B cell (primary cell): Measurements from ENCODE around the gene EPHA2. TPM values are rescaled to one million over a fixed set of nuclear protein-coding genes. Genes with fewer than 3 reads are reported as not detected.

Experiments
- ATAC-seq: fragments of 200-7000 bp; cut with Tn5 transposase; one replicate; pipeline ENCODE4 v1.10.0; 2021; ENCODE audit warnings: low read depth, mild to moderate bottlenecking, moderate number of reproducible peaks, moderate library complexity
- CTCF ChIA-PET: fragments of 350-600 bp; sonication (Branson Sonifier 250); formaldehyde crosslinking; loops from one replicate; lab custom pipeline; 2021; ENCODE audit warnings: antibody characterized with exemption, inconsistent platforms; lab: Charles Lee
- POLR2A ChIA-PET: fragments of 350-600 bp; sonication (Branson Sonifier 250); formaldehyde crosslinking; loops from one replicate; lab custom pipeline; 2021; ENCODE audit warnings: antibody characterized with exemption; lab: Charles Lee
- DNase-seq: peaks from one replicate; pipeline ENCODE4 v3.0.0; 2013
- H2AFZ ChIP-seq: 2 replicates; pipeline ENCODE4 v1.6.1; 2012; ENCODE audit warnings: mild to moderate bottlenecking, low read depth, low read length; ENCODE audit not compliant: insufficient read depth, poor library complexity, severe bottlenecking
- H3K27ac ChIP-seq, 2 donors: 1 replicate in 1 of 2; 2 replicates in 1 of 2; pipeline ENCODE4 v1.5.1; 2012 to 2013; ENCODE audit warnings: low read length in 2 of 2, mild to moderate bottlenecking in 2 of 2, moderate library complexity in 1 of 2
- H3K27me3 ChIP-seq, 4 experiments: fragments of 200-600 bp in 1 of 4; sonication (generic) in 1 of 4; replicated peaks in 1 of 4; 1 replicate in 2 of 4; 2 replicates in 2 of 4; pipeline versions ENCODE4 v1.6.1 to v1.7.0; 2013 to 2016; ENCODE audit warnings: low read length in 3 of 4, mild to moderate bottlenecking in 2 of 4, mixed read lengths in 1 of 4, moderate library complexity in 1 of 4; ENCODE audit not compliant: insufficient read depth in 4 of 4, control insufficient read depth in 3 of 4; ENCODE audit errors: control extremely low read depth in 1 of 4
- H3K36me3 ChIP-seq, 2 experiments: replicated peaks in 1 of 2; 1 replicate in 1 of 2; 2 replicates in 1 of 2; pipeline versions ENCODE4 v1.6.1 to v1.7.1; 2013; ENCODE audit warnings: low read length in 1 of 2; ENCODE audit not compliant: insufficient read depth in 2 of 2, control insufficient read depth in 1 of 2; ENCODE audit errors: control extremely low read depth in 1 of 2, extremely low read depth in 1 of 2
- H3K4me1 ChIP-seq, 2 donors: fragments of 200-600 bp in 1 of 2; sonication (generic) in 1 of 2; 1 replicate in 1 of 2; 2 replicates in 1 of 2; pipeline versions ENCODE4 v1.5.1 to v1.6.1; 2013 to 2017; ENCODE audit warnings: low read length in 2 of 2; ENCODE audit not compliant: control insufficient read depth in 2 of 2, insufficient read depth in 2 of 2
- H3K4me2 ChIP-seq: replicated peaks from 2 replicates; pipeline ENCODE3; 2012; ENCODE audit warnings: mild to moderate bottlenecking, low read depth, low read length; ENCODE audit not compliant: poor library complexity, severe bottlenecking
- H3K4me3 ChIP-seq, 5 experiments: fragments of 200-600 bp in 1 of 5; sonication (generic) in 1 of 5; 1 replicate in 3 of 5; 2 replicates in 2 of 5; pipeline versions ENCODE4 v1.5.1 to v1.7.0; 2011 to 2016; ENCODE audit warnings: low read length in 4 of 5, mild to moderate bottlenecking in 4 of 5, low read depth in 2 of 5, control low read depth in 1 of 5, moderate library complexity in 1 of 5; ENCODE audit not compliant: insufficient read depth in 1 of 5; ENCODE audit errors: control extremely low read depth in 1 of 5, extremely low read depth in 1 of 5
- H3K79me2 ChIP-seq: fragments of 200-600 bp; sonication (generic); one replicate; pipeline ENCODE4 v1.6.0; 2016; ENCODE audit warnings: low read length; ENCODE audit not compliant: control insufficient read depth, insufficient read depth
- H3K9ac ChIP-seq: fragments of 200-600 bp; sonication (generic); 2 replicates; pipeline ENCODE4 v1.6.1; 2017; ENCODE audit warnings: mild to moderate bottlenecking, low read length, moderate library complexity
- H3K9me3 ChIP-seq, 3 donors: one replicate each; pipeline versions ENCODE4 v1.6.1 to v1.7.1; 2013; ENCODE audit warnings: low read length in 2 of 3; ENCODE audit not compliant: control insufficient read depth in 2 of 3, insufficient read depth in 1 of 3; ENCODE audit errors: control extremely low read depth in 1 of 3
- H4K20me1 ChIP-seq: 2 replicates; pipeline ENCODE4 v1.6.0; 2012; ENCODE audit warnings: mild to moderate bottlenecking, low read length; ENCODE audit not compliant: insufficient read depth, control insufficient read depth, poor library complexity, severe bottlenecking
- H3K27ac Mint-ChIP-seq: one replicate; pipeline ENCODE4 v1.8.0; 2021; ENCODE audit warnings: mixed read lengths
- H3K27me3 Mint-ChIP-seq: one replicate; pipeline ENCODE4 v1.8.0; 2021; ENCODE audit warnings: mixed read lengths
- H3K4me1 Mint-ChIP-seq: one replicate; pipeline ENCODE4 v1.8.0; 2021; ENCODE audit warnings: mixed read lengths
- H3K4me3 Mint-ChIP-seq: one replicate; pipeline ENCODE4 v1.8.0; 2021; ENCODE audit warnings: mixed read lengths
- H3K9me3 Mint-ChIP-seq: one replicate; pipeline ENCODE4 v1.8.0; 2022; ENCODE audit warnings: mixed read lengths; ENCODE audit not compliant: insufficient read depth
- CTCF ChIP-seq: fragments of 200-600 bp; IDR thresholded peaks from one replicate; pipeline ENCODE4 v1.8.0; 2022; ENCODE audit warnings: antibody characterized with exemption, mild to moderate bottlenecking
- EZH2 ChIP-seq: IDR thresholded peaks from 2 replicates; pipeline ENCODE4 v1.6.1; 2012; ENCODE audit warnings: borderline replicate concordance, low read depth, mild to moderate bottlenecking, moderate library complexity, low read length; ENCODE audit not compliant: insufficient read depth, poor library complexity, severe bottlenecking
- WGBS: methylation state at CpG from one replicate; pipeline ENCODE4 v1.1.5; 2013; ENCODE audit warnings: missing lambda C conversion rate; ENCODE audit not compliant: insufficient coverage; 5-methylcytosine and 5-hydroxymethylcytosine counted together
- intact Hi-C: fragments of 100-400 bp; cut with micrococcal nuclease; formaldehyde crosslinking; loops from one replicate; pipeline ENCODE4 v1.10.0; 2022
- polyA plus RNA-seq: library from polyadenylated mRNA; depleted of rRNA; stranded (reverse); fragments of >200 nt; gene quantifications from 2 replicates; pipeline ENCODE4 v1.2.3, GENCODE V29; 2012
- total RNA-seq, 2 donors: library from RNA; stranded (reverse); fragments of 120-200 nt in 1 of 2; gene quantifications; 1 replicate in 1 of 2; 2 replicates in 1 of 2; pipeline versions ENCODE4 v1.2.3 to v1.2.4, GENCODE V29; 2013 to 2022

The EPHA2 gene
- total and polyA plus RNA-seq, 2 donors (not counting 1 experiment from before 2014, with no cell fraction given) = 0.12 TPM; not detected in 1

DNA sequence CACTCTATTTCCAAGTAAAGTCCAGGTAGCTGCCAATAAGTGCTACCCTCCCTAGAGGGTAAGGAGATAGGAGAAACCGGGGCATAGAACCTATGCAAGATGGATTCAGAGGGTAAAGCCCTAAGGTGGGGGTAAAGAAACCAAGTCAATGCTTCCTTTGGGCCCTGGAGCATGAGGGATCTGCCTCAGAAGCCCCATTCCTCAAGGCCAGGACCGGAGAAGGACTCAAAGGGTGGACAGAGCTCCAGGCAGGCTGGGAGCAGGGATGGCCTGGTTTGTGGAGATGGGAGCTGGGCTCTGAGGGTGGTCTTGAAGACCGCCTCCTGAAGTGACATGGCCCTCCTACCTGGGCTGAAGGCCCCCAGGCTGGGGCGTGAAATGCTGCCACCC, 3.9 kb downstream of the EPHA2 start:
- no peak overlapping the region for H3K9ac ChIP-seq
- no peak overlapping the region for H3K4me2 ChIP-seq
- peaks cover 0 to 78% (median 27%) of the 10 kb centered on the region in 4 experiments for H3K27me3 ChIP-seq
- no peaks in the 10 kb centered on the region for H3K36me3 ChIP-seq
- H3K4me3 Mint-ChIP-seq = no peak overlapping the region
- peaks cover 20% of the 10 kb centered on the region for H3K4me1 Mint-ChIP-seq
- no peak overlapping the region for H2AFZ ChIP-seq
- no peak overlapping the region for H3K4me3 ChIP-seq
- intact Hi-C loops = no loop called here
- H3K79me2 ChIP-seq = no peaks in the 10 kb centered on the region
- DNase-seq = no peak
- peaks cover 29 to 30% of the 10 kb centered on the region in 2 donors for H3K4me1 ChIP-seq
- no peak overlapping the region for H3K27ac Mint-ChIP-seq
- 89% methylated on average over 3 of the region's 4 CpGs for WGBS
- H3K9me3 ChIP-seq = peaks cover 0 to 23% (median 0%) of the 10 kb centered on the region in 3 donors
- peaks cover 38% of the 10 kb centered on the region for H3K27me3 Mint-ChIP-seq
- TF ChIP-seq EZH2 = no peak
- TF ChIP-seq CTCF = no peak
- no peak for ATAC-seq
- POLR2A ChIA-PET = no interaction called here
- CTCF ChIA-PET = no interaction called here
- no peaks in the 10 kb centered on the region for H3K9me3 Mint-ChIP-seq
- H4K20me1 ChIP-seq = no peaks in the 10 kb centered on the region
- H3K27ac ChIP-seq = no peak overlapping the region

GRCh38 chr1:16151196-16151994, 4.5 kb downstream of the EPHA2 start:
- intact Hi-C loops = no loop called here
- CTCF ChIA-PET = no interaction called here
- Histone ChIP-seq H3K4me2 (no peak overlapping the region), H3K36me3 (no peaks in the 10 kb centered on the region), H3K9ac (no peak overlapping the region), H2AFZ (no peak overlapping the region), H3K79me2 (no peaks in the 10 kb centered on the region), H3K9me3 (peaks cover 0 to 23% (median 0%) of the 10 kb centered on the region in 3 donors), H3K27ac (no peak overlapping the region), H3K4me1 (peaks cover 29 to 30% of the 10 kb centered on the region in 2 donors), H4K20me1 (no peaks in the 10 kb centered on the region), H3K4me3 (no peak overlapping the region), H3K27me3 (peaks cover 0 to 81% (median 27%) of the 10 kb centered on the region in 4 experiments)
- Mint-ChIP-seq H3K9me3 (no peaks in the 10 kb centered on the region), H3K4me3 (no peak overlapping the region), H3K27ac (no peak overlapping the region), H3K27me3 (peaks cover 40% of the 10 kb centered on the region), H3K4me1 (peaks cover 20% of the 10 kb centered on the region)
- POLR2A ChIA-PET = interaction anchor here (1.2 kb wide), 1 partner anchor 14 kb away, joined by 3 read pairs; no protein-coding TSS in a partner anchor
- DNase-seq (no peak), ATAC-seq (no peak)
- TF ChIP-seq EZH2 (no peak), CTCF (no peak)
- WGBS = 41% methylated on average over 6 of the region's 9 CpGs
